T47D (cell line): ENCODE data around the gene POC1A.
"Not testable (repeated sequence)": the region's sequence is repeated elsewhere in the genome, so short reads cannot be mapped to it uniquely, and the experiment has no call there.

ENCODE experiments used
- DNase-seq, 2 experiments: peaks; one replicate each; pipeline versions ENCODE4 v3.0.0 to v3.0.0-alpha.2; 2011 to 2012; ENCODE audit warnings: low read depth in 1 of 2, low spot score in 1 of 2
- JUND ChIP-seq: IDR thresholded peaks from 2 replicates; pipeline ENCODE4 v1.6.1; 2012; ENCODE audit warnings: low read depth
- in situ Hi-C: cut with HindIII; loops from 2 replicates; pipeline ENCODE4 v1.10.0; 2016; ENCODE audit warnings: low sequenced_read_pairs, low pct_unique_long_range_greater_than_20kb

POC1A gene

GRCh38 chr3:52155912-52156311, 1.7 kb upstream of the POC1A start:
- in situ Hi-C loops: no loop called here
- no peak for DNase-seq

GRCh38 chr3:52153389-52154096, 680 bp downstream of the POC1A start:
- DNase-seq: peak in 1 of 2 experiments; percentile 81
- in situ Hi-C loops: no loop called here
- no peak for TF ChIP-seq JUND

More at GRCh38 chr3:52155912-52156311, 1.7 kb upstream of the POC1A start:
- TF ChIP-seq JUND: no peak

GRCh38 chr3:52151991-52152390, 2.2 kb downstream of the POC1A start:
- DNase-seq, in situ Hi-C loops: not testable (repeated sequence)

- TF ChIP-seq JUND: no peak
- in situ Hi-C loops: no loop called here
- DNase-seq: no peak
Observed at GRCh38 chr3:52150860-52151259, 3.4 kb downstream of the POC1A start.

- no peak for DNase-seq
- no peak for TF ChIP-seq JUND
- in situ Hi-C loops: no loop called here
Observed at GRCh38 chr3:52150357-52150756, 3.9 kb downstream of the POC1A start.

- in situ Hi-C loops: no loop called here
- no peak for DNase-seq
- no peak for TF ChIP-seq JUND
Observed at GRCh38 chr3:52149726-52150125, 4.5 kb downstream of the POC1A start.

- in situ Hi-C loops: no loop called here
- TF ChIP-seq JUND: no peak
- no peak for DNase-seq
Observed at GRCh38 chr3:52149021-52149420, 5.2 kb downstream of the POC1A start.

- no peak for TF ChIP-seq JUND
- no peak for DNase-seq
- in situ Hi-C loops: no loop called here
Observed at GRCh38 chr3:52147804-52148203, 6.4 kb downstream of the POC1A start.

GRCh38 chr3:52146811-52147210, 7.4 kb downstream of the POC1A start:
- in situ Hi-C loops: no loop called here

GRCh38 chr3:52146189-52146588, 8.0 kb downstream of the POC1A start:
- no peak for TF ChIP-seq JUND
- no peak for DNase-seq
- in situ Hi-C loops: no loop called here

More at GRCh38 chr3:52146811-52147210, 7.4 kb downstream of the POC1A start:
- no peak for DNase-seq
- no peak for TF ChIP-seq JUND

- no peak for DNase-seq
- no peak for TF ChIP-seq JUND
- in situ Hi-C loops: no loop called here
Observed at GRCh38 chr3:52145736-52146110, 8.5 kb downstream of the POC1A start.

- no peak for TF ChIP-seq JUND
- no peak for DNase-seq
- in situ Hi-C loops: no loop called here
Observed at GRCh38 chr3:52144796-52145735, 9.2 kb downstream of the POC1A start.
